ENCODE data around the gene CDH13. TPM values are rescaled to one million over a fixed set of nuclear protein-coding genes. Genes with fewer than 3 reads are reported as not detected.

The CDH13 gene
- total and polyA plus RNA-seq, 2 experiments from 2014 or later = 1.6 to 4.4 TPM

- TF ChIP-seq JUNB (IDR thresholded peaks at IDR 0.05; ENCODE audit: unreplicated experiment) = no peak
- no peak for TF ChIP-seq ZNF114 (CRISPR knock-in tag; IDR thresholded peaks at IDR 0.05)
- no peak for TF ChIP-seq STAT1 (IDR thresholded peaks at IDR 0.05; ENCODE audit: unreplicated experiment)
- TF ChIP-seq REST (IDR thresholded peaks at IDR 0.05; ENCODE audit: unreplicated experiment) = no peak
Measured at GRCh38 chr16:82860071-82860470, 233.3 kb downstream of the CDH13 start (continued).

- Histone ChIP-seq H3K9me2 (ENCODE audit: insufficient read depth) (peaks cover 12% of the 10 kb centered on the region), H3K4me3 (no peak overlapping the region), H3K4me1 (ENCODE audit: insufficient read depth) (no peaks in the 10 kb centered on the region), H2AFZ (no peak overlapping the region), H3F3A (replicated peaks; ENCODE audit: low read depth) (no peaks in the 10 kb centered on the region), H3K27me3 (ENCODE audit: insufficient read depth) (no peaks in the 10 kb centered on the region), H4K20me1 (replicated peaks; ENCODE audit: insufficient read depth) (no peaks in the 10 kb centered on the region), H3K4me2 (no peak overlapping the region), H3K79me2 (replicated peaks; ENCODE audit: insufficient read depth) (no peaks in the 10 kb centered on the region), H3K36me3 (ENCODE audit: insufficient read depth) (0 out of 2 replicates have a peak, but pooled peaks cover 5% of the 10 kb centered on the region), H3K27ac (ENCODE audit: low read depth) (no peak overlapping the region)
- TF ChIP-seq NANOG (IDR thresholded peaks at IDR 0.05; ENCODE audit: borderline replicate concordance) (no peak), ZNF462 (CRISPR knock-in tag; IDR thresholded peaks at IDR 0.05) (no peak), EZH2phosphoT487 (IDR thresholded peaks at IDR 0.05; ENCODE audit: unreplicated experiment) (no peak), JUNB (IDR thresholded peaks at IDR 0.05; ENCODE audit: unreplicated experiment) (no peak), ETS1 (IDR thresholded peaks at IDR 0.05) (no peak), EZH2 (IDR thresholded peaks at IDR 0.05; ENCODE audit: low read depth, unreplicated experiment) (no peak), REST (IDR thresholded peaks at IDR 0.05; ENCODE audit: unreplicated experiment) (peak; percentile 39), CREB1 (CRISPR knock-in tag; IDR thresholded peaks at IDR 0.05; ENCODE audit: low read depth) (no peak)
- DNase-seq (ENCODE audit: low spot score) = no peak
- Mint-ChIP-seq H3K4me1 (no peaks in the 10 kb centered on the region), H3K27ac (no peak overlapping the region), H3K4me3 (no peak overlapping the region), H3K27me3 (ENCODE audit: insufficient read depth, low read depth, poor library complexity) (peaks cover 2% of the 10 kb centered on the region), H3K9me3 (peaks cover 31% of the 10 kb centered on the region), H3K36me3 (ENCODE audit: low read depth) (peaks cover 23% of the 10 kb centered on the region)
- no peak for ATAC-seq
Measured at GRCh38 chr16:82862057-82862456, 235.3 kb downstream of the CDH13 start.

All from GM23338 (cell line).